Activated B cell treated with CpG ODN at 0.5 μM for 24 hours (primary cell): ENCODE results near the gene KIF3B. TPM values are rescaled to one million over a fixed set of nuclear protein-coding genes. Genes with fewer than 3 reads are reported as not detected.
"Not testable (repeated sequence)": the region's sequence is repeated elsewhere in the genome, so short reads cannot be mapped to it uniquely, and the experiment has no call there.

Experiments
- ATAC-seq: fragments of 200-7000 bp; cut with Tn5 transposase; one replicate; pipeline ENCODE4 v1.10.0; 2021; ENCODE audit warnings: low read depth, mild to moderate bottlenecking, moderate library complexity
- CTCF ChIA-PET: fragments of 350-600 bp; sonication (Branson Sonifier 250); formaldehyde crosslinking; loops from one replicate; lab custom pipeline; 2021; ENCODE audit warnings: antibody characterized with exemption; lab: Charles Lee
- POLR2A ChIA-PET: fragments of 350-600 bp; sonication (Branson Sonifier 250); formaldehyde crosslinking; loops from one replicate; lab custom pipeline; 2021; ENCODE audit warnings: antibody characterized with exemption; lab: Charles Lee
- DNase-seq: peaks from one replicate; pipeline ENCODE4 v3.0.0; 2022
- H3K27ac Mint-ChIP-seq: one replicate; pipeline ENCODE4 v1.8.0; 2020; ENCODE audit warnings: mixed read lengths
- H3K27me3 Mint-ChIP-seq: one replicate; pipeline ENCODE4 v1.8.0; 2021; ENCODE audit warnings: mixed read lengths
- H3K36me3 Mint-ChIP-seq: one replicate; pipeline ENCODE4 v1.8.0; 2021; ENCODE audit warnings: low read depth, mixed read lengths
- H3K4me1 Mint-ChIP-seq: one replicate; pipeline ENCODE4 v1.8.0; 2021; ENCODE audit warnings: mixed read lengths
- H3K4me3 Mint-ChIP-seq: one replicate; pipeline ENCODE4 v1.8.0; 2020; ENCODE audit warnings: mild to moderate bottlenecking, mixed read lengths
- H3K9me3 Mint-ChIP-seq: one replicate; pipeline ENCODE4 v1.8.0; 2020; ENCODE audit warnings: mixed read lengths
- CTCF ChIP-seq: fragments of 200-600 bp; IDR thresholded peaks from one replicate; pipeline ENCODE4 v1.8.0; 2022; ENCODE audit warnings: antibody characterized with exemption, mild to moderate bottlenecking
- intact Hi-C: fragments of 100-400 bp; cut with micrococcal nuclease; formaldehyde crosslinking; loops from one replicate; pipeline ENCODE4 v1.15.1; 2024
- total RNA-seq: library from RNA; stranded (reverse); gene quantifications from 2 replicates; pipeline ENCODE4 v1.2.3, GENCODE V29; 2022

KIF3B gene
- total RNA-seq, 1 donor from 2014 or later: 28.4 TPM

GRCh38 chr20:32248043-32248442 lies 29.4 kb upstream of the KIF3B start:
- intact Hi-C loops: no loop called here
- no peak overlapping the region for H3K27ac Mint-ChIP-seq
- no peak for DNase-seq
- CTCF ChIA-PET: no interaction called here
- H3K27me3 Mint-ChIP-seq: no peaks in the 10 kb centered on the region
- H3K36me3 Mint-ChIP-seq: no peaks in the 10 kb centered on the region
- no peak for ATAC-seq
- H3K9me3 Mint-ChIP-seq: no peaks in the 10 kb centered on the region
- POLR2A ChIA-PET: no interaction called here
- H3K4me3 Mint-ChIP-seq: no peak overlapping the region
- TF ChIP-seq CTCF: no peak
- peaks cover 11% of the 10 kb centered on the region for H3K4me1 Mint-ChIP-seq

GRCh38 chr20:32249030-32249738 lies 28.3 kb upstream of the KIF3B start:
- DNase-seq (no peak), ATAC-seq (peak; percentile 60)
- POLR2A ChIA-PET: no interaction called here
- H3K36me3 Mint-ChIP-seq: no peaks in the 10 kb centered on the region
- H3K4me3 Mint-ChIP-seq: no peak overlapping the region
- H3K9me3 Mint-ChIP-seq: peaks cover 3% of the 10 kb centered on the region
- peaks cover 11% of the 10 kb centered on the region for H3K4me1 Mint-ChIP-seq
- intact Hi-C loops: no loop called here
- no peaks in the 10 kb centered on the region for H3K27me3 Mint-ChIP-seq
- CTCF ChIA-PET: no interaction called here
- TF ChIP-seq CTCF: no peak
- no peak overlapping the region for H3K27ac Mint-ChIP-seq

- H3K27me3 Mint-ChIP-seq: no peaks in the 10 kb centered on the region
- DNase-seq (no peak), ATAC-seq (no peak)
- H3K9me3 Mint-ChIP-seq: peaks cover 3% of the 10 kb centered on the region
- TF ChIP-seq CTCF: no peak
- peaks cover 11% of the 10 kb centered on the region for H3K4me1 Mint-ChIP-seq
- H3K4me3 Mint-ChIP-seq: no peak overlapping the region
- ChIA-PET CTCF (no interaction called here), POLR2A (no interaction called here)
- no peaks in the 10 kb centered on the region for H3K36me3 Mint-ChIP-seq
- H3K27ac Mint-ChIP-seq: no peak overlapping the region
- intact Hi-C loops: no loop called here
Measured at GRCh38 chr20:32251470-32251869, 26.0 kb upstream of the KIF3B start.

GRCh38 chr20:32252189-32252588 lies 25.3 kb upstream of the KIF3B start:
- POLR2A ChIA-PET: no interaction called here
- Mint-ChIP-seq H3K27ac (no peak overlapping the region), H3K36me3 (no peaks in the 10 kb centered on the region), H3K4me3 (no peak overlapping the region), H3K27me3 (no peaks in the 10 kb centered on the region), H3K4me1 (peaks cover 16% of the 10 kb centered on the region), H3K9me3 (peaks cover 3% of the 10 kb centered on the region)
- CTCF ChIA-PET: no interaction called here
- no peak for TF ChIP-seq CTCF
- intact Hi-C loops: no loop called here
- ATAC-seq: no peak
- DNase-seq: no peak

- DNase-seq, CTCF ChIA-PET, H3K4me1 Mint-ChIP-seq, intact Hi-C loops, H3K9me3 Mint-ChIP-seq, H3K36me3 Mint-ChIP-seq, H3K4me3 Mint-ChIP-seq, ATAC-seq, POLR2A ChIA-PET, H3K27ac Mint-ChIP-seq, H3K27me3 Mint-ChIP-seq: not testable (repeated sequence)
Measured at GRCh38 chr20:32260973-32261372, 16.5 kb upstream of the KIF3B start.

GRCh38 chr20:32261644-32262043 lies 15.8 kb upstream of the KIF3B start:
- no peak for TF ChIP-seq CTCF
- no peaks in the 10 kb centered on the region for H3K9me3 Mint-ChIP-seq
- H3K27ac Mint-ChIP-seq: no peak overlapping the region
- peaks cover 10% of the 10 kb centered on the region for H3K4me1 Mint-ChIP-seq
- no peak for ATAC-seq
- no peaks in the 10 kb centered on the region for H3K36me3 Mint-ChIP-seq
- no peaks in the 10 kb centered on the region for H3K27me3 Mint-ChIP-seq
- ChIA-PET CTCF (no interaction called here), POLR2A (no interaction called here)
- H3K4me3 Mint-ChIP-seq: no peak overlapping the region
- intact Hi-C loops: no loop called here
- DNase-seq: no peak
